Stimulated activated CD4-positive, alpha-beta T cell treated with anti-CD3 and anti-CD28 coated beads, Interleukin-4, amount 100 ng/mL, for 48 hours (primary cell): ENCODE data around the gene HIRIP3.
"Not testable (repeated sequence)": the region's sequence is repeated elsewhere in the genome, so short reads cannot be mapped to it uniquely, and the experiment has no call there.

ENCODE experiments used
- DNase-seq, 2 donors: peaks; one replicate each; pipeline ENCODE4 v3.0.0-alpha.2; 2020; ENCODE audit warnings: low read depth in 2 of 2

The HIRIP3 gene

GRCh38 chr16:29995324-29995910 is at the start of gene HIRIP3:
Gene HIRIP3, minus strand, starts transcription at chr16:29995617. Its CDS starts 12 bp downstream, at chr16:29995605.
- peak; percentile 81 to 87 for DNase-seq

- no peak for DNase-seq
Observed at GRCh38 chr16:30041841-30042240, 46.4 kb upstream of the HIRIP3 start.

- DNase-seq = not testable (repeated sequence)
Observed at GRCh38 chr16:30040690-30041089, 45.3 kb upstream of the HIRIP3 start.

GRCh38 chr16:30040221-30040620 is 44.8 kb upstream of the HIRIP3 start:
- DNase-seq = no peak

GRCh38 chr16:30033270-30033669 is 37.9 kb upstream of the HIRIP3 start:
- DNase-seq = peak in 1 of 2 donors; percentile 37

- DNase-seq = peak; percentile 52
Observed at GRCh38 chr16:30032083-30032819, 36.8 kb upstream of the HIRIP3 start.

- no peak for DNase-seq
Observed at GRCh38 chr16:30031477-30031918, 36.1 kb upstream of the HIRIP3 start.

GRCh38 chr16:30030841-30031413 is 35.5 kb upstream of the HIRIP3 start, which contains the start of gene TLCD3B:
Gene TLCD3B, minus strand, starts transcription at chr16:30031271. Its CDS starts 744 bp downstream, at chr16:30030527.
- DNase-seq = no peak

GRCh38 chr16:30030011-30030685 is 34.7 kb upstream of the HIRIP3 start:
- no peak for DNase-seq

- no peak for DNase-seq
Observed at GRCh38 chr16:30028438-30029076, 33.1 kb upstream of the HIRIP3 start.

GRCh38 chr16:30027588-30028437 is 32.4 kb upstream of the HIRIP3 start:
- no peak for DNase-seq

GRCh38 chr16:30026449-30026848 is 31.0 kb upstream of the HIRIP3 start:
- no peak for DNase-seq

GRCh38 chr16:30025574-30025973 is 30.2 kb upstream of the HIRIP3 start:
- DNase-seq = no peak

- no peak for DNase-seq
Observed at GRCh38 chr16:30025156-30025555, 29.7 kb upstream of the HIRIP3 start.

GRCh38 chr16:30024451-30024850 is 29.0 kb upstream of the HIRIP3 start:
- no peak for DNase-seq

- no peak for DNase-seq
Observed at GRCh38 chr16:30023586-30023985, 28.2 kb upstream of the HIRIP3 start.

GRCh38 chr16:30022887-30023286 is 27.5 kb upstream of the HIRIP3 start, which contains the start of gene C16orf92:
Gene C16orf92, plus strand, starts transcription at chr16:30023198. Its CDS starts 143 bp downstream, at chr16:30023341.
- no peak for DNase-seq

- DNase-seq = no peak
Observed at GRCh38 chr16:30018731-30019158, 23.3 kb upstream of the HIRIP3 start.

GRCh38 chr16:30017937-30018336 is 22.5 kb upstream of the HIRIP3 start:
- not testable (repeated sequence) for DNase-seq

- no peak for DNase-seq
Observed at GRCh38 chr16:30017277-30017656, 21.9 kb upstream of the HIRIP3 start.
